ENCODE measurements around the gene HIKESHI.

Gene HIKESHI

GRCh38 chr11:86370922-86371594 lies 69.0 kb downstream of the HIKESHI start:
- no peak overlapping the region for H3K4me2 ChIP-seq
- TF ChIP-seq Cebpa-rat (IDR thresholded peaks at IDR 0.05) = no peak
- H3K9ac ChIP-seq = no peak overlapping the region
- peaks cover 15% of the 10 kb centered on the region; the same call in 1 of the 2 replicates for H3K9me3 ChIP-seq
- no peaks in the 10 kb centered on the region for H3K36me3 ChIP-seq
- H3K27me3 ChIP-seq = no peaks in the 10 kb centered on the region
- no peak overlapping the region for H3K4me3 ChIP-seq
- no peaks in the 10 kb centered on the region for H3K4me1 ChIP-seq
- no peak overlapping the region for H3K27ac ChIP-seq
- no peaks in the 10 kb centered on the region for H4K20me1 ChIP-seq

GRCh38 chr11:86372041-86372440 lies 70.0 kb downstream of the HIKESHI start:
- Histone ChIP-seq H4K20me1 (no peaks in the 10 kb centered on the region), H3K36me3 (no peaks in the 10 kb centered on the region), H3K4me2 (no peak overlapping the region), H3K4me1 (no peaks in the 10 kb centered on the region), H3K9me3 (peaks cover 24% of the 10 kb centered on the region), H3K27me3 (no peaks in the 10 kb centered on the region), H3K9ac (no peak overlapping the region), H3K27ac (no peak overlapping the region), H3K4me3 (no peak overlapping the region)
- no peak for TF ChIP-seq Cebpa-rat (IDR thresholded peaks at IDR 0.05)

DNA sequence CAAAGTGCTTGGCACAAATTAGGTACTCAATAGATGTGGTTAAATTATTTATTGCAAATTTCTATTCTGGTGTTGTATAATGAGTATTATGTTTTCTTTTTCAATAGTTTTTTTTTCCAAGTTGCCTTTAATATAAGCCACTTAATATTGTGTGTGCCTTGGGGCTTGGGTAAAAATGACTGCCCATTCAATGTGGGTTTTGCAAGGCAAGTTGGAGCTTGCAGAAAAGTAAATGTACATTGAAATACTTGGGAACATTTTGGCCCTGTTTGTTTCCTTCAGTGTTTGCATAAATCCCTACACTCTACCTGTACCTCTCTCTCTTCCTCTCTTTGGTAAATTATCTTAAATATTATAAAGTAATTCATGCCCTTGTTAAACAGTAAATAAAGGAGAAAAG lies 70.5 kb downstream of the HIKESHI start:
- no peak overlapping the region for H3K4me3 ChIP-seq
- no peak overlapping the region for H3K4me2 ChIP-seq
- H3K4me1 ChIP-seq = no peaks in the 10 kb centered on the region
- no peaks in the 10 kb centered on the region for H3K27me3 ChIP-seq
- peaks cover 24% of the 10 kb centered on the region for H3K9me3 ChIP-seq
- H4K20me1 ChIP-seq = no peaks in the 10 kb centered on the region
- no peak for TF ChIP-seq Cebpa-rat (IDR thresholded peaks at IDR 0.05)
- no peak overlapping the region for H3K27ac ChIP-seq
- no peaks in the 10 kb centered on the region for H3K36me3 ChIP-seq
- H3K9ac ChIP-seq = no peak overlapping the region

- Histone ChIP-seq H3K9ac (no peak overlapping the region), H3K27ac (no peak overlapping the region), H3K36me3 (no peaks in the 10 kb centered on the region), H3K9me3 (peaks cover 24% of the 10 kb centered on the region), H3K27me3 (no peaks in the 10 kb centered on the region), H4K20me1 (no peaks in the 10 kb centered on the region), H3K4me3 (no peak overlapping the region), H3K4me1 (no peaks in the 10 kb centered on the region), H3K4me2 (no peak overlapping the region)
- no peak for TF ChIP-seq Cebpa-rat (IDR thresholded peaks at IDR 0.05)
Observed at GRCh38 chr11:86374069-86374468, 72.0 kb downstream of the HIKESHI start.

- no peaks in the 10 kb centered on the region for H3K27me3 ChIP-seq
- no peaks in the 10 kb centered on the region for H4K20me1 ChIP-seq
- no peaks in the 10 kb centered on the region for H3K4me1 ChIP-seq
- no peak within 1 kb of the TSS for H3K27ac ChIP-seq
- H3K4me2 ChIP-seq = no peak within 1 kb of the TSS
- no peak for TF ChIP-seq Cebpa-rat (IDR thresholded peaks at IDR 0.05)
- no peak within 1 kb of the TSS for H3K9ac ChIP-seq
- no peak within 1 kb of the TSS for H3K4me3 ChIP-seq
- H3K36me3 ChIP-seq = no peaks in the 10 kb centered on the region
- H3K9me3 ChIP-seq = peaks cover 24% of the 10 kb centered on the region
Observed at GRCh38 chr11:86374586-86374985, 72.5 kb downstream of the HIKESHI start, which contains the start of gene CCDC81. Gene CCDC81, plus strand, starts transcription at chr11:86374887. Its CDS starts 277 bp downstream, at chr11:86375164.

DNA sequence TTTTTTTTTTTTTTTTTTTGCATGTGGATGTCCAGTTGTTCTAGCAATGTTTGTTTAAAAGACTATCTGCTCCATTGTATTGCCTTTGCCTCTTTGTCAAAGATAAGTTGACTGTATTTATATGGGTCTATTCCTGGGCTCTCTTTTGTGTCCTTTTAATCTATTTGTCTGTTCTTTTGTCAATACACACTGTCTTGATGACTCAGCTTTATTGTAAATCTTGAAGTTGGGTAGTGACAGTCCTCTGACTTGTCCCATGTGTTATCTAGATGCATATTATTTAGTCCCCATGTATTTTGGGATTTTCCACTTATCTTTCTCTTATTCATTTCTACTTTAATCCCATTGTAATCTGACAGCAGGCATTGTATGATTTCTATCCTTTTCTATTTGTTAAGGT lies 75.9 kb downstream of the HIKESHI start:
- H3K27ac ChIP-seq = no peak overlapping the region
- TF ChIP-seq Cebpa-rat (IDR thresholded peaks at IDR 0.05) = no peak
- no peaks in the 10 kb centered on the region for H3K27me3 ChIP-seq
- H3K9ac ChIP-seq = no peak overlapping the region
- no peak overlapping the region for H3K4me2 ChIP-seq
- H3K4me3 ChIP-seq = no peak overlapping the region
- no peaks in the 10 kb centered on the region for H3K4me1 ChIP-seq
- H3K9me3 ChIP-seq = peaks cover 20% of the 10 kb centered on the region
- no peaks in the 10 kb centered on the region for H3K36me3 ChIP-seq
- no peaks in the 10 kb centered on the region for H4K20me1 ChIP-seq

DNA sequence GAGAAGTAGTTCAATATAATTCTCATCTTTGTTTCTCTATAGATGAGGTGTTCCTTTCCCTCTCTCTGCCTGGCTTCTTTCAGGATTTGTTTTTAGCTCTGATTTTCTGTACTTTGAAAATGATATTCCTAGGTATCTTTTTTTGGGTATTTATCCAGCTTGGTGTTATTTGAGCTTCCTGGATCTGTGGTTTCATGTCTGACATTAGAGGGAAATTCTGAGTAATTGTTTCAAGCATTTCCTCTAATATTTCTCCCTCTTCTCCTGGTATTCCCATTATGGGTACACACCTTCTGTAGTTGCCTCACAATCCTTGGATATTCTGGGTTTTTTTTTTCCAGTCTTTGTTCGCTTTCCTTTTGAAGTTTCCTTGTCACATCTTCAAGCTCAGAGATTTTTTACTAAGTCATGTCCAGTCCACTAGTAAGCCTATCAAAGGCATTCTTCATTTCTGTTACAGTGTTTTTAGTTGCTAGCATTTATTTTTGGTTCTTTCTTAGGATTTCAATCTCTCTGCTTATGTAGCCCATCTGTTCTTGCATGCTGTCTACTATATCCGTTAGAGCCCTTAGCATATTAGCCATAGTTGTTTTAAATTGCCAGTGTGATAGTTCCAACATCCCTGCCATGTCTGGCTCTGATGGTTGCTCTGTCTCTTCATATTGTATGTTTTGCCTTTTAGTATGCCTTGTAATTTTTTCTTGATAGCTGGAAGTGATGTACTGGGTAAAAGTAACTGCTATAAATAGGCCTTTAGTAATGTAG lies 78.4 kb downstream of the HIKESHI start:
- no peak for TF ChIP-seq Cebpa-rat (IDR thresholded peaks at IDR 0.05)
- Histone ChIP-seq H3K27ac (no peak overlapping the region), H3K27me3 (no peaks in the 10 kb centered on the region), H3K4me3 (no peak overlapping the region), H3K4me1 (no peaks in the 10 kb centered on the region), H3K4me2 (no peak overlapping the region), H4K20me1 (no peaks in the 10 kb centered on the region), H3K36me3 (no peaks in the 10 kb centered on the region), H3K9ac (no peak overlapping the region), H3K9me3 (peaks cover 9% of the 10 kb centered on the region)

GRCh38 chr11:86383041-86383955 lies 81.3 kb downstream of the HIKESHI start:
- no peak overlapping the region for H3K4me3 ChIP-seq
- no peaks in the 10 kb centered on the region for H3K9me3 ChIP-seq
- no peak overlapping the region for H3K27ac ChIP-seq
- H3K36me3 ChIP-seq = no peaks in the 10 kb centered on the region
- no peaks in the 10 kb centered on the region for H3K4me1 ChIP-seq
- H3K27me3 ChIP-seq = no peaks in the 10 kb centered on the region
- no peak overlapping the region for H3K9ac ChIP-seq
- H4K20me1 ChIP-seq = no peaks in the 10 kb centered on the region
- no peak overlapping the region for H3K4me2 ChIP-seq
- no peak for TF ChIP-seq Cebpa-rat (IDR thresholded peaks at IDR 0.05)

DNA sequence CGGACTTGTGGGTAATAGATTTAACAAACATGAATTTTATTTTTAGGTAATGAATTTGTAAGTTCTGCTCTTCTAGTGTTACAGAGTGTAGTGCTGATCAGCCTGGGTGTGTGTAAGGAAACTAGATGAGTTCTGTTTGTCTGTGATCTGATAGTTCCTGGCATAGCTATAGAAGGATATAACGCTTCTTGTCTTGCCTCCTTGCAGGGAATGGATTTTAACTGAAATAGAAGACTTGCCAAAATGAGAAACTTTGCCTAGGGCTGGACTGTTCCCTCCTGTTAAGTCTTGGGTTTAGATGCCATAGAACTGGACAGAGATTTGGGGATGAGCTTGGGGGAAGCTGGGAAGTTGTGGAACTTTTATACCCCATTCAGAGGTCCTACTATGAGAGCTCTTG lies 84.2 kb downstream of the HIKESHI start:
- no peak for TF ChIP-seq Cebpa-rat (IDR thresholded peaks at IDR 0.05)
- no peaks in the 10 kb centered on the region for H4K20me1 ChIP-seq
- H3K4me2 ChIP-seq = no peak overlapping the region

More for the DNA sequence above, 84.2 kb downstream of the HIKESHI start:
- Histone ChIP-seq H3K27me3 (no peaks in the 10 kb centered on the region), H3K27ac (no peak overlapping the region), H3K36me3 (no peaks in the 10 kb centered on the region), H3K4me1 (no peaks in the 10 kb centered on the region), H3K9ac (no peak overlapping the region), H3K4me3 (no peak overlapping the region), H3K9me3 (no peaks in the 10 kb centered on the region)

Data from BLaER1 (cell line).